Fibroblast of lung (primary cell): ENCODE measurements around the gene CRACR2A. TPM values are rescaled to one million over a fixed set of nuclear protein-coding genes. Genes with fewer than 3 reads are reported as not detected.

Experiments
- DNase-seq, 2 donors: peaks; one replicate each; pipeline versions ENCODE4 v3.0.0 to v3.0.0-alpha.2; 2010; ENCODE audit warnings: low read depth in 2 of 2
- H2AFZ ChIP-seq: 2 replicates; pipeline ENCODE4 v1.5.1; 2012; ENCODE audit warnings: low read length, control low read depth, inconsistent platforms
- H3K27ac ChIP-seq: 2 replicates; pipeline ENCODE4 v1.5.1; 2011; ENCODE audit warnings: low read length, control low read depth; ENCODE audit not compliant: insufficient read depth
- H3K27me3 ChIP-seq: 2 replicates; pipeline ENCODE4 v1.5.1; 2011; ENCODE audit warnings: mild to moderate bottlenecking, low read length; ENCODE audit not compliant: control insufficient read depth, insufficient read depth
- H3K36me3 ChIP-seq: 2 replicates; pipeline ENCODE4 v1.5.1; 2011; ENCODE audit warnings: low read length; ENCODE audit not compliant: control insufficient read depth, insufficient read depth
- H3K4me1 ChIP-seq: 2 replicates; pipeline ENCODE4 v1.5.1; 2011; ENCODE audit warnings: low read length; ENCODE audit not compliant: control insufficient read depth, insufficient read depth; ENCODE audit errors: extremely low read depth
- H3K4me2 ChIP-seq: 2 replicates; pipeline ENCODE4 v1.5.1; 2011; ENCODE audit warnings: low read length, control low read depth; ENCODE audit not compliant: insufficient read depth; ENCODE audit errors: extremely low read depth
- H3K4me3 ChIP-seq, 4 experiments: fragments of 200-600 bp in 1 of 4; sonication (generic) in 1 of 4; replicated peaks in 1 of 4; 2 replicates each; pipeline ENCODE4 v1.5.1; 2011 to 2016; ENCODE audit warnings: low read length in 4 of 4, low read depth in 3 of 4, mild to moderate bottlenecking in 3 of 4, control low read depth in 2 of 4, inconsistent platforms in 1 of 4, mixed read lengths in 1 of 4; ENCODE audit not compliant: insufficient read depth in 1 of 4; ENCODE audit errors: control extremely low read depth in 1 of 4
- H3K79me2 ChIP-seq: 2 replicates; pipeline ENCODE4 v1.5.1; 2012; ENCODE audit warnings: mild to moderate bottlenecking, low read length, inconsistent platforms; ENCODE audit not compliant: control insufficient read depth, insufficient read depth
- H3K9ac ChIP-seq: 2 replicates; pipeline ENCODE4 v1.5.1; 2011; ENCODE audit warnings: mild to moderate bottlenecking, low read length, control low read depth; ENCODE audit not compliant: insufficient read depth
- H3K9me3 ChIP-seq: 2 replicates; pipeline ENCODE4 v1.5.1; 2012; ENCODE audit warnings: low read depth, low read length; ENCODE audit not compliant: control insufficient read depth, insufficient read depth
- H4K20me1 ChIP-seq: 2 replicates; pipeline ENCODE4 v1.5.1; 2011; ENCODE audit warnings: low read length; ENCODE audit not compliant: control insufficient read depth, insufficient read depth; ENCODE audit errors: extremely low read depth
- CTCF ChIP-seq, 2 donors: IDR thresholded peaks in 1 of 2; conservative IDR thresholded peaks in 1 of 2; 1 replicate in 1 of 2; 2 replicates in 1 of 2; pipeline ENCODE4 v1.5.1; 2011 to 2012; ENCODE audit warnings: low read length in 2 of 2, control low read depth in 1 of 2, inconsistent platforms in 1 of 2, low read depth in 1 of 2, mild to moderate bottlenecking in 1 of 2
- EZH2 ChIP-seq: IDR thresholded peaks from 2 replicates; pipeline ENCODE4 v1.5.1; 2012; ENCODE audit warnings: low read length, control low read depth, mild to moderate bottlenecking; ENCODE audit errors: missing control alignments
- polyA plus RNA-seq, 2 donors: library from polyadenylated mRNA; depleted of rRNA in 1 of 2; stranded (reverse) in 1 of 2; unstranded in 1 of 2; fragments of >200 nt; gene quantifications; 2 replicates each; pipeline ENCODE4 v1.2.1, GENCODE V29; 2011 to 2012; ENCODE audit warnings: missing spikeins in 1 of 2
- total RNA-seq: library from RNA; depleted of rRNA; stranded (reverse); fragments of >200 nt; gene quantifications from 2 replicates; pipeline ENCODE4 v1.2.1, GENCODE V29; 2014

Gene CRACR2A
- total and polyA plus RNA-seq, 2 donors (not counting 1 experiment from before 2014, with no cell fraction given) = 5.8 to 5.9 TPM

GRCh38 chr12:3587402-3588013 is 165.4 kb downstream of the CRACR2A start:
- Histone ChIP-seq H3K4me3 (no peak overlapping the region), H3K9ac (no peak overlapping the region), H3K36me3 (no peaks in the 10 kb centered on the region), H3K9me3 (no peaks in the 10 kb centered on the region), H2AFZ (no peak overlapping the region), H4K20me1 (no peaks in the 10 kb centered on the region), H3K27me3 (no peaks in the 10 kb centered on the region), H3K4me1 (no peaks in the 10 kb centered on the region), H3K79me2 (no peaks in the 10 kb centered on the region), H3K27ac (no peak overlapping the region), H3K4me2 (no peak overlapping the region)
- DNase-seq = no peak
- TF ChIP-seq CTCF (conservative IDR thresholded peaks at IDR 0.05 in 1 of 2, IDR thresholded peaks at IDR 0.05 in 1 of 2; ENCODE audit: low read depth in 1 of 2, low read length in 2 of 2) (no peak), EZH2 (no peak)

- Histone ChIP-seq H3K9ac (no peak overlapping the region), H2AFZ (no peak overlapping the region), H3K4me3 (no peak overlapping the region), H3K79me2 (no peaks in the 10 kb centered on the region), H4K20me1 (no peaks in the 10 kb centered on the region), H3K4me1 (no peaks in the 10 kb centered on the region), H3K36me3 (no peaks in the 10 kb centered on the region), H3K27ac (no peak overlapping the region), H3K27me3 (no peaks in the 10 kb centered on the region), H3K9me3 (no peaks in the 10 kb centered on the region), H3K4me2 (no peak overlapping the region)
- TF ChIP-seq EZH2 (no peak), CTCF (conservative IDR thresholded peaks at IDR 0.05 in 1 of 2, IDR thresholded peaks at IDR 0.05 in 1 of 2; ENCODE audit: low read depth in 1 of 2, low read length in 2 of 2) (no peak)
- no peak for DNase-seq
Observed at GRCh38 chr12:3583656-3584334, 169.1 kb downstream of the CRACR2A start.

- Histone ChIP-seq H3K4me1 (no peaks in the 10 kb centered on the region), H4K20me1 (no peaks in the 10 kb centered on the region), H3K36me3 (no peaks in the 10 kb centered on the region), H3K9me3 (no peaks in the 10 kb centered on the region), H3K27me3 (peaks cover 1% of the 10 kb centered on the region), H3K27ac (no peak overlapping the region), H2AFZ (no peak overlapping the region), H3K4me2 (no peak overlapping the region), H3K79me2 (no peaks in the 10 kb centered on the region), H3K9ac (no peak overlapping the region), H3K4me3 (no peak overlapping the region)
- DNase-seq = no peak
- TF ChIP-seq CTCF (conservative IDR thresholded peaks at IDR 0.05 in 1 of 2, IDR thresholded peaks at IDR 0.05 in 1 of 2; ENCODE audit: low read depth in 1 of 2, low read length in 2 of 2) = no peak
- no peak for TF ChIP-seq EZH2
Observed at GRCh38 chr12:3580094-3580749, 172.7 kb downstream of the CRACR2A start.
